Kidney epithelial cell (primary cell): ENCODE results near the gene TEDC1. TPM values are rescaled to one million over a fixed set of nuclear protein-coding genes. Genes with fewer than 3 reads are reported as not detected.

ENCODE experiments used
- DNase-seq: peaks from one replicate; pipeline ENCODE4 v3.0.0-alpha.2; 2010; ENCODE audit warnings: low read depth
- H3K27me3 ChIP-seq: 2 replicates; pipeline ENCODE4 v1.6.0; 2011; ENCODE audit warnings: low read length; ENCODE audit not compliant: control insufficient read depth, insufficient read depth
- H3K36me3 ChIP-seq: 2 replicates; pipeline ENCODE4 v1.5.1; 2011; ENCODE audit warnings: low read length; ENCODE audit not compliant: control insufficient read depth, insufficient read depth
- H3K4me3 ChIP-seq: 2 replicates; pipeline ENCODE4 v1.5.1; 2011; ENCODE audit warnings: low read depth, mild to moderate bottlenecking, control low read depth, low read length
- CTCF ChIP-seq: IDR thresholded peaks from 2 replicates; pipeline ENCODE4 v1.5.1; 2011; ENCODE audit warnings: mild to moderate bottlenecking, moderate library complexity, low read length, control low read depth, inconsistent platforms; ENCODE audit not compliant: insufficient read depth, poor library complexity, severe bottlenecking
- total RNA-seq: library from RNA; depleted of rRNA; stranded (reverse); fragments of >200 nt; gene quantifications from 2 replicates; pipeline ENCODE4 v1.2.3, GENCODE V29; 2015

The TEDC1 gene
- total RNA-seq, 1 donor from 2014 or later: 7.1 TPM

DNA sequence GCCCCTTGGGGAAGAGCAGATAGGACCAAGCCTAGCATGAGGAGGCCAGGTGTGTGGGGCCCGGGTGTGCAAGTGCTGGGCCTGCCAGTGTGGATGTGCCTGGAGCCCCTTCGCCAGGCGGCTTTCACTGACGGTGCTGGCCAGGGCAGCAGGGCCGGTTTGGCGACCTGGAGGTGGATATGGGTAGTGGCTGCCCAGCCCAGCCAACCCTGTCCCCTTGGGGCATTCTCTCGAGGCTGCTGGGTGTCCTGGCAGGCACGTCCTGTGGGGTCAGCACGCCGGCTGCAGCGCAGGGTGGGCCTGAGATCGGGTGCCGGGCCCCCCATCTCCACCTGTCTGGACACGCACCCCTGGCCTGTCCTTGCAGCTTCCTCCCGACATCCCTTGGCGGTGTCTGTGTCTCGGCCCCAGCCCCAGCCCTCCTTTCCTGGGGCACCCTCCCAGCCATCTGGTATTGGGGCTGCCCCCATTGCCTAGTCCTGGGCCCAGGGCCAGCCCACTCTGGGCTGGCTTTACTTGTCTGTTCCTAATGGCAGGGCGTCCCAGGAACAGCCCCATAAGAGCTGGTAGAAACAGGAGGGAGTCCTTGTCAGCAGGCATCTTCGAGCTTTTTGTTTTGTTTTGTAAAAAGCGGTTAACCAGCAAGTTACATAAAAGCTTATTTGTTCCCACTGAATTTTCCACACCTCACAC, 23.7 kb upstream of the TEDC1 start:
- no peaks in the 10 kb centered on the region for H3K36me3 ChIP-seq
- no peak overlapping the region for H3K4me3 ChIP-seq
- H3K27me3 ChIP-seq: no peaks in the 10 kb centered on the region
- DNase-seq: no peak
- no peak for TF ChIP-seq CTCF

DNA sequence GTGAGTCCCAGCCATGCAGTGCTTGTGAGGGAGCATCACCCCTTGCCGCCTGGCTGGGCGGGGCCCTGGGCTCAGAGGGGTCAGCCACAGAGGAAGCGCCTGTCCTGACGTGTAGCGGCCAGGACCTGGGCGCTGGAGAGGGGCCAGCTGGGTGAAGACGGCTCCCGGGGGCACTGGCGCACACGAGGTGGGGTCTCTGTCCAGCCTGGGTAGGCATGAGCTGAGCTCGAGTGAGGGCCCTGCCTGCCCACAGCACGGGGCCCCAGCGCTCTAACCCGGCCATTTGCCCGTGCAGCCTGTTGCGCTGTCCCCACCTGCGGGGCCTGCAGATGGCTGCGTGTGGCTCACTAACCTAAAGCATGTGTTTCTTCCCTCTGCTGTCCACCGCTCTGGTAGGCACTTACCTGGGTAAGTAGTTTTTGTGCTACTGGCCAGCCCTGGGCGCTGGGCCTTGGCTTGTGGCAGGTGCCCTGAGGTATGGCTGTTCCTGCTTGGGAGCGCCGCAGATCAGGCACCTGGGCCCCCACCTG, 23.0 kb upstream of the TEDC1 start:
- TF ChIP-seq CTCF: no peak
- H3K4me3 ChIP-seq: no peak overlapping the region
- DNase-seq: no peak
- no peaks in the 10 kb centered on the region for H3K27me3 ChIP-seq
- H3K36me3 ChIP-seq: no peaks in the 10 kb centered on the region

DNA sequence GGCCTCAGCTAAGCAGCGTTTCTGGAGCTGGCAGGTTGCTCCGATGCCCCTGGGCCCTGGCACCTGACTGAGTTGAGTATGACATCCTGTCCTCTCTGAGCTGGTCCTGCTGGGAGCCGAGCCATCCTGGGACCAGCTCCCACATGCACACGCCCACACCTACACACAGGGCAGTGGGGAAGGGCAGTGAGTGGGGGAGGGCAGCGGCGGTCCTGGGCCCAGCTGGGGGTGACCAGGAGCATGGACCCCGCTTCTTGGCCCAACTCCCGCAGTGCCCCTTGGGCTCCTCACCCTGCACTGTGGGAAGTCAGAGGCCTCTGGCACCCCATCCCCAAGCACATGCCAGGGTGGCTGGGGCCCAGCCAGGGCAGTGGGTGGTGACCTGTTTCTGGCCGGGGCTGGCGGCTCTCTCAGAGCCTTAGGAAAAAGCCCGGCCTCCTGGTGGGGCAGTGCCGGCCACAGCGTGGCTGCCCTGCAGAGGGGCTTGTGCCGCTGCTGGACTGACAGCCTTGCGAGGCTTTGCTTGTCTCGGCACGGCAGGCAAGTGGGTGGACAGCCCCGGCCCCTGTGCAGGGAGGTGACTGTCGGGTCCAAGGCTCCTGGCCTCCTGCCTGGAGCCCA, 22.3 kb upstream of the TEDC1 start:
- no peak for DNase-seq
- Histone ChIP-seq H3K27me3 (no peaks in the 10 kb centered on the region), H3K36me3 (no peaks in the 10 kb centered on the region), H3K4me3 (no peak overlapping the region)
- no peak for TF ChIP-seq CTCF

- Histone ChIP-seq H3K27me3 (no peaks in the 10 kb centered on the region), H3K4me3 (no peak overlapping the region), H3K36me3 (no peaks in the 10 kb centered on the region)
- DNase-seq: no peak
- TF ChIP-seq CTCF: no peak
These were observed 21.3 kb upstream of the TEDC1 start for GRCh38 chr14:105469456-105470349.

DNA sequence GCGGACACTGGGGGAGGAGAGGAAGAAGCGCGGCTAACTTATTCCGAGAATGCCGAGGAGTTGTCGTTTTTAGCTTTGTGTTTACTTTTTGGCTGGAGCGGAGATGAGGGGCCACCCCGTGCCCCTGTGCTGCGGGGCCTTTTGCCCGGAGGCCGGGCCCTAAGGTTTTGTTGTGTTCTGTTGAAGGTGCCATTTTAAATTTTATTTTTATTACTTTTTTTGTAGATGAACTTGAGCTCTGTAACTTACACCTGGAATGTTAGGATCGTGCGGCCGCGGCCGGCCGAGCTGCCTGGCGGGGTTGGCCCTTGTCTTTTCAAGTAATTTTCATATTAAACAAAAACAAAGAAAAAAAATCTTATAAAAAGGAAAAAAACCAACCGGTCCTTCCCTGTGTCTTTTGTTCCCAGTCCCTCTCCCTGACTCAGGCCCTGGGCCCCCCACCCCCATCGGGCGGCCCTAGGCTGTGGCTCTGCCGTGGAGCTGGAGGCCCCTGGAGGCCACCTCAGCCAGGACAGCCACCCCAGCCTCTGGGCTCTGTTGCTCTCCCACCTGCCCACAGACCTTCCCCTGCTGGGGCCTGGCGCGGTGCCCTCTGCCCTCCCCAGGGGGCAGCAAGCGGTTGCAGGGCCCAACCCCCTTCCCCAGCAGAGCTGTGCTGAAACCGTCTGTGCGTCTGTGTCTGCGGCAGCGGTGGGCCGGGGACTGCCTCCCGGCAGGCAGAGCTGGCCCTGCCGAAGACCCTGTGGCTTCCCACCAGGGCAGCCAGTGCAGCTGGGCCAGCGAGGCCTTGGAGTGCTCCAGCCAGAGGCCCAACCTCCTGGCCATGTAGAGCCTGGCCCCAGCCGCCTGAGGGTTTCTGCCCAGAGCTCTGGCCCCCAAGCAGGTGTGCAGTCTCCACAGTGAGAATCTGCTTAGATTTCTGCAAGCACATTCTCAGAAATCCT, 20.4 kb upstream of the TEDC1 start:
- H3K27me3 ChIP-seq: no peaks in the 10 kb centered on the region
- no peak for DNase-seq
- H3K4me3 ChIP-seq: no peak overlapping the region
- no peak for TF ChIP-seq CTCF
- H3K36me3 ChIP-seq: no peaks in the 10 kb centered on the region
